ENCODE measurements around the gene NANS.

The NANS gene, protein sequence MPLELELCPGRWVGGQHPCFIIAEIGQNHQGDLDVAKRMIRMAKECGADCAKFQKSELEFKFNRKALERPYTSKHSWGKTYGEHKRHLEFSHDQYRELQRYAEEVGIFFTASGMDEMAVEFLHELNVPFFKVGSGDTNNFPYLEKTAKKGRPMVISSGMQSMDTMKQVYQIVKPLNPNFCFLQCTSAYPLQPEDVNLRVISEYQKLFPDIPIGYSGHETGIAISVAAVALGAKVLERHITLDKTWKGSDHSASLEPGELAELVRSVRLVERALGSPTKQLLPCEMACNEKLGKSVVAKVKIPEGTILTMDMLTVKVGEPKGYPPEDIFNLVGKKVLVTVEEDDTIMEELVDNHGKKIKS

DNA sequence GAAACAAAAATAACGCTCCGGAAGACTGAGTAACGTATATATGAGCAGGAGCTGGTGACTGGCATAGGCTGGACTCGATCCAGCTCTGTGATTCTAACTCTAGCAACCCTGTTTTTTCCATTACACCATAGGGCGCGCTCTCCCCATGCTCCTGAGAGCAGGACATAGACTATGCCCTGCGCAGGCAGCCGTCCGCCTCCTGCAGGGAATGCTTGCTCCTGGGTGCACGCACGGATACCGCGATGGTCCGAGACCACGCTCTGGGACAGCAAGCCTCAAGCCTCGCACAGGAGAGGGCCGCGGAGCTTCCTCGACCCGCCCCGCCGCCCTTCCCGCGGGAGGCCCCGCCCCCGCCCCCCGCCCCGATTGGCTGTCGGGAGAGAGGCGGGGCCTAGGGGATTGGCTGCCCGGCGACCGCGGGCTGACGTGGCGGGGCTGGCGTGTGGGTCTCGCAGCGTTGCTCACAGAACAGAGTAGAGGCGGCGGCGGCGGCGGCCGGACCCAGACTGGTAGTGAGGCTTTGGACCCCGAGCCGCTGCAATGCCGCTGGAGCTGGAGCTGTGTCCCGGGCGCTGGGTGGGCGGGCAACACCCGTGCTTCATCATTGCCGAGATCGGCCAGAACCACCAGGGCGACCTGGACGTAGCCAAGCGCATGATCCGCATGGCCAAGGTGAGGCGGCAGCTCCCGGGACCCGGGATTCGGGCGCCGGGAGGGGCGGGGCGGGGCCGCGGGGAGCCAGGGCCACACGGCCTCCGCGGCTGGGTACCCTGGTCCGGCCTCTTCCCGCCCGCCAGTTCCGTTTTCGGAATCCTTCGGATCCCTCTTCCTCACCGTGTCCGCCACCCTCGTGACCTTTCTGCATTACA, at the start of gene NANS:
TSS of gene NANS (plus strand) at position 464 of the 869 bp plus-strand sequence. CDS start at position 541, 77 bp downstream.
- no peaks in the 10 kb centered on the region for H3K9me3 ChIP-seq (ENCODE audit: control insufficient read depth, low read length)
- peak within 1 kb of the TSS; percentile 92 for H3K4me3 ChIP-seq (ENCODE audit: low read length)
- peak within 1 kb of the TSS; percentile 90 for H3K9ac ChIP-seq (ENCODE audit: low read length)
- peaks cover 10% of the 10 kb centered on the region for H3K4me1 ChIP-seq (ENCODE audit: control insufficient read depth, insufficient read depth, low read length)
- no peaks in the 10 kb centered on the region for H3K27me3 ChIP-seq (replicated peaks; ENCODE audit: control insufficient read depth, insufficient read depth, low read length)
- DNase-seq (ENCODE audit: low read depth): peak; percentile 97
- peaks cover 8% of the 10 kb centered on the region for H3K36me3 ChIP-seq (ENCODE audit: control insufficient read depth, insufficient read depth, low read length, severe bottlenecking)

DNA sequence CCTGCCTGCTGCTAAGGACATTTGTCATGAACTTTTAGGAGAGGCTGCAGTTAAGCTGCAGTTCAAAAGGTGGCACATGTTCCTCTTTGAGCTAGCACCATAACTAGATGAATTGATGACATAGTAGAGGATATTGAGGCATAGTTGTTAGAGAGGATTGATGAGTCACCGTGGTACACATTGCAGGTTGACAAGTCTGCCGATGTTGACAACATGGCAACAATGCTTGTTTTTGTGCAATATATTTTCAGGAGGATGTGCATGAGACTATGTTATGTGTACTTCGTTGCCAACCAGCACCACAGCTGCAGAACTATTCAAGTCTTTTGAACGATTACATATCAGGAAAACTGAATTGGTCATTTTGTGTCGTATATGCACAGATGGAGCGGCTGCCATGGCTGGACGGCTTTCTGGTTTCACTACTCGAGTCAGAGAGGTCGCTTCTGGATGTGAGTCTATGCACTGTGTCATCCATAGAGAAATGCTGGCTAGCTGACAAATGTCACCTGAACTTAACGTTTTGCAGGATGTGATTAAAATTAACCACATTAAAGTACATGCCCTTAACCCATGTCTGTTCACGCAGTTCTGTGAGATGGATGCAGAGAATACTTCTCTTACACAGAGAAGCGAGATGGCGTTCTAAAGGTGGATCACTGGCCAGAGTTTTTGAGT, 49.1 kb upstream of the NANS start:
- no peak for DNase-seq (ENCODE audit: low read depth)
- Histone ChIP-seq H3K27me3 (replicated peaks; ENCODE audit: control insufficient read depth, insufficient read depth, low read length) (no peaks in the 10 kb centered on the region), H3K4me3 (ENCODE audit: low read length) (no peak overlapping the region), H3K9me3 (ENCODE audit: control insufficient read depth, low read length) (no peaks in the 10 kb centered on the region), H3K4me1 (ENCODE audit: control insufficient read depth, insufficient read depth, low read length) (peaks cover 18% of the 10 kb centered on the region), H3K9ac (ENCODE audit: low read length) (no peak overlapping the region), H3K36me3 (ENCODE audit: control insufficient read depth, insufficient read depth, low read length, severe bottlenecking) (peaks cover 93% of the 10 kb centered on the region)

DNA sequence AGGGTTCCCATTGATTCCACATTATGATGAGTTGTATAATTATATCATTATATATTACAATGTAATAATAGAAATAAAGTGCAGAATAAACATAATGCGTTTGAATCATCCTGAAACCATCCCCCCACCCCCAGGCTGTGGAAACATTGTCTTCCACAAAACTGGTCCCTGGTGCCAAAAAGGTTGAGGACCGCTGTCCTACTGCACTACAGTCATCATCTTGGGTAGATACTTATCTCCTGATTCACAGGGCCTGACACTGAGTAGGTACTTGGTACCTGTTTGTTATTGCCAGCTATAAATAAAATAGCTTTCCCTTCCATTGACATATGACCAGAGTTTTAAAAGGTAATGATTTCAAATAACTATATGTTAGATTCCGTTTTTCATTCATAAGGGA, 47.8 kb upstream of the NANS start:
- peaks cover 7% of the 10 kb centered on the region for H3K4me1 ChIP-seq (ENCODE audit: control insufficient read depth, insufficient read depth, low read length)
- peaks cover 96% of the 10 kb centered on the region for H3K36me3 ChIP-seq (ENCODE audit: control insufficient read depth, insufficient read depth, low read length, severe bottlenecking)
- H3K27me3 ChIP-seq (replicated peaks; ENCODE audit: control insufficient read depth, insufficient read depth, low read length): no peaks in the 10 kb centered on the region
- no peak overlapping the region for H3K9ac ChIP-seq (ENCODE audit: low read length)
- H3K9me3 ChIP-seq (ENCODE audit: control insufficient read depth, low read length): no peaks in the 10 kb centered on the region
- no peak for DNase-seq (ENCODE audit: low read depth)
- H3K4me3 ChIP-seq (ENCODE audit: low read length): no peak overlapping the region

DNA sequence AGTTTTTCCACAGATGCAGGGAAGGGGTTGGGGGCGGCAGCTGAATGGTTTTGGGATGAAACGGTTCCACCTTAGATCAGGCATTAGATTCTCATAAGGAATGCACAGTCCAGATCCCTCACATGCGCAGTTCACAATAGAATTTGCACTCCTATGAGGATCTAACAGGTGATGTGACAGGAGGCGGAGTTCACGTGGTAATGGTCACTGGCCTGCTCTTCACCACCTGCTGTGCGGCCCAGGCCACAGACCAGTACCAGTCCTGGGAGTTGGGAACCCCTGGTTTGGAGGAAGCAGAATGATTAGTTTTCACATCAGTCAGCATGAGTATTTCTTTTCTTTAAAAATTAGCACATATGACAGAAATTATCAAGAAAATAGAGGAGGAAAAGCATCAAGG, 47.1 kb upstream of the NANS start:
- peaks cover 100% of the 10 kb centered on the region for H3K36me3 ChIP-seq (ENCODE audit: control insufficient read depth, insufficient read depth, low read length, severe bottlenecking)
- DNase-seq (ENCODE audit: low read depth): no peak

DNA sequence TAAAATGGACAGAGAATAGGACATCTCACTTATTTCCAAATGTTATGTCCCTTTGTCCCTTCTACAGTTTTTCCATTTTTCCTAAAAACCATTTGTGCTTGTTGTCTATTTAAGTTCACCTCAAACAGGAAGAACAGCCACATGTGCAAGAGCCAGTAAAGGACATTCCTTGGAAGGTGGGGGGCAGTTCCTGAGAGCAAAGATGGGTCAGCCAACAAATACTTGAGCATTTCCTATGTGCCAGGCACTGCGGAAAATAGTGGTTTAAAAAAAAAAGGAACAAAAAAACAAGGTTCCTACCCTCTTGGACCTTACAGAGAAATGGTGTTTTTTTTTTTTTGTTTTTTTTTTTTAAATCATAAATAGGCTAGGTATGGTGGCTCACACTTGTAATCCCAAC, 46.6 kb upstream of the NANS start:
- no peak for DNase-seq (ENCODE audit: low read depth)
- H3K4me3 ChIP-seq (ENCODE audit: low read length): no peak overlapping the region
- no peak overlapping the region for H3K9ac ChIP-seq (ENCODE audit: low read length)
- H3K36me3 ChIP-seq (ENCODE audit: control insufficient read depth, insufficient read depth, low read length, severe bottlenecking): peaks cover 100% of the 10 kb centered on the region
- H3K4me1 ChIP-seq (ENCODE audit: control insufficient read depth, insufficient read depth, low read length): peaks cover 7% of the 10 kb centered on the region
- H3K27me3 ChIP-seq (replicated peaks; ENCODE audit: control insufficient read depth, insufficient read depth, low read length): no peaks in the 10 kb centered on the region
- no peaks in the 10 kb centered on the region for H3K9me3 ChIP-seq (ENCODE audit: control insufficient read depth, low read length)

More for the DNA sequence above, 47.1 kb upstream of the NANS start:
- no peaks in the 10 kb centered on the region for H3K9me3 ChIP-seq (ENCODE audit: control insufficient read depth, low read length)
- H3K4me3 ChIP-seq (ENCODE audit: low read length): no peak overlapping the region
- H3K4me1 ChIP-seq (ENCODE audit: control insufficient read depth, insufficient read depth, low read length): peaks cover 7% of the 10 kb centered on the region
- no peak overlapping the region for H3K9ac ChIP-seq (ENCODE audit: low read length)
- no peaks in the 10 kb centered on the region for H3K27me3 ChIP-seq (replicated peaks; ENCODE audit: control insufficient read depth, insufficient read depth, low read length)

DNA sequence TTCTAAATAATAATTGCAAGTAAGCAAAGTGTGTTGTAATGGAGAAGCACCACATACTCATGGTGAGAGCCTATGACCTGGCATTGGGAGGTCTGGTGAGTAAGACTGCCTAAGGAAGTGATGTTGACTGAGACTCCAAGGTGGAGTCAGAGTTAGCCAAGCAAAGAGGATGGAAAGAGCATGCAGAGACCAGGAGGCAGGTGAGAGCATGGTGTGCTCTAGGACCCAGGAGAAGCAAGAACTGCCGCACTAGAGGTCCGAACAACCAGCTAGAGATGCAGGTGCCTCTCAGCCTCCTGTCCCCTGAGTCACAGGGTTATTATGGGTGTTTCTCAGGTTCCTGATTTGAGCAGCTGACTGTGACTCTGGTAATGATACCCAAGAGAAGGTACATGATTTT, 46.1 kb upstream of the NANS start:
- Histone ChIP-seq H3K4me1 (ENCODE audit: control insufficient read depth, insufficient read depth, low read length) (peaks cover 7% of the 10 kb centered on the region), H3K9me3 (ENCODE audit: control insufficient read depth, low read length) (no peaks in the 10 kb centered on the region), H3K27me3 (replicated peaks; ENCODE audit: control insufficient read depth, insufficient read depth, low read length) (no peaks in the 10 kb centered on the region), H3K36me3 (ENCODE audit: control insufficient read depth, insufficient read depth, low read length, severe bottlenecking) (peaks cover 100% of the 10 kb centered on the region), H3K4me3 (ENCODE audit: low read length) (no peak overlapping the region), H3K9ac (ENCODE audit: low read length) (no peak overlapping the region)
- DNase-seq (ENCODE audit: low read depth): no peak

DNA sequence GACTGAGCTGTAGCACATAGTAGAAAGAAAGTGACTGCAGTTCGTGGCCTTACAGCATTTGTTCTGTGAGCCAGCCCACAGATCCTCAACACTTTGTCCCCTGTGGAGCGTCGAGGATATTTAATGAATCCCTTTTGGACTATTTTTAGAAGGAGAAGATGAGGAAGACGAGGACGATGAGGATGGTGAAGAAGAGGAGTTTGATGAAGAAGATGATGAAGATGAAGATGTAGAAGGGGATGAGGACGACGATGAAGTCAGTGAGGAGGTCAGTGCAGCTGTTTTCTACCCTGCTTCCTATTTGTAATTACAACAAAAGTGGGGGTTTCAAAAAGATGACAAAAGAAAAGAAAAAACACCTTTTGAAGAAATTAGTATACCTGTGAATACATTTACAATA, 45.4 kb upstream of the NANS start:
- Histone ChIP-seq H3K4me1 (ENCODE audit: control insufficient read depth, insufficient read depth, low read length) (peaks cover 7% of the 10 kb centered on the region), H3K9ac (ENCODE audit: low read length) (no peak overlapping the region), H3K27me3 (replicated peaks; ENCODE audit: control insufficient read depth, insufficient read depth, low read length) (no peaks in the 10 kb centered on the region), H3K36me3 (ENCODE audit: control insufficient read depth, insufficient read depth, low read length, severe bottlenecking) (peaks cover 100% of the 10 kb centered on the region), H3K4me3 (ENCODE audit: low read length) (no peak overlapping the region), H3K9me3 (ENCODE audit: control insufficient read depth, low read length) (no peaks in the 10 kb centered on the region)
- DNase-seq (ENCODE audit: low read depth): no peak

DNA sequence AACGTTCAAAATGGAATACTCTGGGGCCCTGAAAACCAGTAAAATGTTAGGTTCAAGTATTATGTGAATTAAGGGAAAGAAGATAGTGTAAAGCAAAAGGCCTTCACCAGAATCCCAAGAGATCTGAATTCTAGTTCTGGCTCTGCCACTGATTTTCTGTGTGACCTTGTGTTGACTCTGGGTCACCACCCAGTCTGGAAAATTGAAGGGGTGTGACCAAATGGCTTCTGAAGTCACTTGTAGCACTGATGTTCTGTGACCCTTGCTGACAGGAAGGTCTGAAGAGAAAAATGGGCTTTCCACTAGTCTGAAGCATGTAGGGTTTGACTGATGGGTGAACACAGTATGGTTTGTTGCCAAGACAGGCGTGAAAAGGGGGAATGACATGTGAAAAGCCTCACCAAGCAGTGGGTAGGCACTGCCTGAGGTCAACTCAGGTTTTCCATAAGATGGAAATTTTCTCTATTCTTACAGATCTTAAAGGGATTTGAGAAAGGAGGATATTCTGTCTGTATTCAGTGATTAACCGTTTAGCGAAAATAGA, 40.3 kb upstream of the NANS start:
- H3K36me3 ChIP-seq (ENCODE audit: control insufficient read depth, insufficient read depth, low read length, severe bottlenecking): peaks cover 85% of the 10 kb centered on the region
- no peak for DNase-seq (ENCODE audit: low read depth)
- H3K4me3 ChIP-seq (ENCODE audit: low read length): no peak overlapping the region
- no peak overlapping the region for H3K9ac ChIP-seq (ENCODE audit: low read length)
- no peaks in the 10 kb centered on the region for H3K9me3 ChIP-seq (ENCODE audit: control insufficient read depth, low read length)
- H3K27me3 ChIP-seq (replicated peaks; ENCODE audit: control insufficient read depth, insufficient read depth, low read length): no peaks in the 10 kb centered on the region
- no peaks in the 10 kb centered on the region for H3K4me1 ChIP-seq (ENCODE audit: control insufficient read depth, insufficient read depth, low read length)

DNA sequence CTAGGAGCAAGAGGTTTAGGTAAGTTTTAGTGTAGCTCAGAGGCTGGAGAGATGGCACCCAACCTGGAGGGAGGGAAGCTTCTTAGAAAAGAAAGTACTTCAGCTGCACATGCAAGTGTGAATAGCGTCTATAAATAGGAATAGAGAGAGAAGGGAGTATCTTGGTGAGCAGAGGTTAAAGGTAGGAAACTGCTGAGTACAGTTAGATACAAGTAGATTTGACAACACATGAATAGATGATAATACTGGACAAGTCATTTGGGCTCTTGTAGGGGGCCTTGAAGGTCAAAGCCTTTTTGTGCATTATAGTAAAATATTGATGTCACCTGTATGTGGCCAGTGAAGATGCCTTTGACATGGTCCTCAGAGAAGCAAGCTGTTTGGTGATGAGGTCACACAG, 39.2 kb upstream of the NANS start:
- no peaks in the 10 kb centered on the region for H3K4me1 ChIP-seq (ENCODE audit: control insufficient read depth, insufficient read depth, low read length)
- H3K9me3 ChIP-seq (ENCODE audit: control insufficient read depth, low read length): no peaks in the 10 kb centered on the region
- no peak for DNase-seq (ENCODE audit: low read depth)
- H3K4me3 ChIP-seq (ENCODE audit: low read length): no peak overlapping the region
- H3K27me3 ChIP-seq (replicated peaks; ENCODE audit: control insufficient read depth, insufficient read depth, low read length): no peaks in the 10 kb centered on the region
- no peak overlapping the region for H3K9ac ChIP-seq (ENCODE audit: low read length)
- peaks cover 74% of the 10 kb centered on the region for H3K36me3 ChIP-seq (ENCODE audit: control insufficient read depth, insufficient read depth, low read length, severe bottlenecking)

DNA sequence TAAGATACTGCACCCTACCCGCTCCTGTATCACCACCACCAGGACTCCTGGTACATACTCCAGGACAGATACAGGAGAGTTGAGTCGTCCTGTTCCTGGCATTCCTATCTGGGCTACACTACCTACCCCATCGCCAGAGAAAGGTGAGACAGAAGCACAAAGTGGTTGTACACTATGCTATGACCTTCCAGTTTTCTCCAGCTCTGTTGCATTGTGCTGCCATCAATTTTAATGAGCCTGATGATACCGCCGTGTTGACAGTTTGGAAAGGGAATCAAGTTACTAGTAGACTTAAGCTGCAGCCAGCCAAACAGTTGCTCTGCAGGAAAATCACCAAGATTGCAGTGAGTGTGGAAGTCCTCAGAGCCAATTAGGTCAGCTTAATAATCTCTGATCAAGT, 38.2 kb upstream of the NANS start:
- Histone ChIP-seq H3K36me3 (ENCODE audit: control insufficient read depth, insufficient read depth, low read length, severe bottlenecking) (peaks cover 64% of the 10 kb centered on the region), H3K27me3 (replicated peaks; ENCODE audit: control insufficient read depth, insufficient read depth, low read length) (no peaks in the 10 kb centered on the region), H3K4me1 (ENCODE audit: control insufficient read depth, insufficient read depth, low read length) (no peaks in the 10 kb centered on the region), H3K4me3 (ENCODE audit: low read length) (no peak overlapping the region), H3K9ac (ENCODE audit: low read length) (no peak overlapping the region), H3K9me3 (ENCODE audit: control insufficient read depth, low read length) (no peaks in the 10 kb centered on the region)
- no peak for DNase-seq (ENCODE audit: low read depth)

DNA sequence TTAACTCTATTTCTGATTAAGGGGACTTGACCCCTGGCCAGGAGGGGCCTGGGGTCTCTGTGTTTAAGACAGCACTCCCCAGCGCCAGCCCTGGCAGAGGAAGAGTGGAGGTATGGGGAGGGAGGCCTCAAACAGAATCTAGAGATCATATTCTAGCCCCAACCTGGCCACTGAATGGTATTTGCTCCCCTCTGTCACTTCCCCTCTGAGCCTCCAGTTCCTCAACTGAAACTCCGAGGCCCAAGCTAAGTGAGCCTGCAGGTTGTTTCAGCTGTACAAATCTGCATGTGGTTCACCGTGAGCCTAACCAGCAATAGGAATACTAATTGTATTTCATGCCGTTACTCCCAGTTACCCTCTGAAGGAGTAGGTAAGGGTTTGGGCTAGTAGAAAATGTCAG, 37.4 kb upstream of the NANS start:
- no peaks in the 10 kb centered on the region for H3K27me3 ChIP-seq (replicated peaks; ENCODE audit: control insufficient read depth, insufficient read depth, low read length)
- H3K4me3 ChIP-seq (ENCODE audit: low read length): no peak overlapping the region
- no peaks in the 10 kb centered on the region for H3K4me1 ChIP-seq (ENCODE audit: control insufficient read depth, insufficient read depth, low read length)
- no peak overlapping the region for H3K9ac ChIP-seq (ENCODE audit: low read length)
- H3K9me3 ChIP-seq (ENCODE audit: control insufficient read depth, low read length): no peaks in the 10 kb centered on the region
- no peak for DNase-seq (ENCODE audit: low read depth)
- H3K36me3 ChIP-seq (ENCODE audit: control insufficient read depth, insufficient read depth, low read length, severe bottlenecking): peaks cover 56% of the 10 kb centered on the region

Measured in adipocyte (in vitro differentiated cells).